ENCODE results near the gene CRB3. TPM values are rescaled to one million over a fixed set of nuclear protein-coding genes. Genes with fewer than 3 reads are reported as not detected.
"Not testable (repeated sequence)": the region's sequence is repeated elsewhere in the genome, so short reads cannot be mapped to it uniquely, and the experiment has no call there.

Gene CRB3
- total and polyA plus RNA-seq, 2 experiments from 2014 or later, result 11.8 to 44.4 TPM

- TF ChIP-seq REST (IDR thresholded peaks at IDR 0.05; ENCODE audit: unreplicated experiment), result no peak
Observed at GRCh38 chr19:6427131-6427530, 36.9 kb upstream of the CRB3 start (continued).

DNA sequence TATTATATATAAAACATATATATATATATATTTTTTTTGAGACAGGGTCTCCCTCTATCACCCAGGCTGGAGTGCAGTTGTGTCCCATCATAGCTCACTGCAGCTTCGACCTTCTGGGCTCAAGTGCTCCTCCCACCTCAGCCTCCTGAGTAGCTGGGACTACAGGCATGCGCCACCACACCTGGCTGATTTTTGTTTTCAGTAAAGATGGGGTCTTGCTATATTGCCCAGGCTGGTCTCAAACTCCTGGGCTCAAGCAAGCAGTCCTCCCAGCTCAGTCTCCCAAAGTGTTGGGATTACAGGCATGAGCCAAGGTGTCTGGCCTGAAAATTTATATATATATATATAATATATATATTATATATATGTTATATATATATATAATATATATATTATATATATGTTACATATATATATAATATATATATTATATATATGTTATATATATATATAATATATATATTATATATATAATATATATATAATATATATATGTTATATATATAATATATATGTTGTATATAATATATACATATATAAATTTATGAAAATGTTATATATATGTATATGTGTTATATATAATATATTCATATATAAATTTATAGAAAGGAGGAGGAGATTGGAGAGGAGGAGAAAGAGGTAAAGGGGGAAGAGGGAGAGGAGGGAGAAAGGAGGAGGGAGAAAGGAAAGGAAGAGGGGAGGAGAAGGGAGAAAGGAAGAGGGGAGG, 35.2 kb upstream of the CRB3 start:
- peaks cover 13% of the 10 kb centered on the region for H3K27me3 Mint-ChIP-seq (ENCODE audit: insufficient read depth, low read depth, poor library complexity)
- not testable (repeated sequence) for H3K27ac ChIP-seq (ENCODE audit: low read depth); H3K4me1 Mint-ChIP-seq; H3K4me1 ChIP-seq (ENCODE audit: insufficient read depth); DNase-seq (ENCODE audit: low spot score); ATAC-seq; H3K4me3 Mint-ChIP-seq; H3K36me3 ChIP-seq (ENCODE audit: insufficient read depth); H4K20me1 ChIP-seq (replicated peaks; ENCODE audit: insufficient read depth); H3K9me2 ChIP-seq (ENCODE audit: insufficient read depth); H3K9me3 Mint-ChIP-seq; H2AFZ ChIP-seq; H3K27me3 ChIP-seq (ENCODE audit: insufficient read depth); H3K27ac Mint-ChIP-seq; H3K4me3 ChIP-seq; H3K4me2 ChIP-seq; H3K79me2 ChIP-seq (replicated peaks; ENCODE audit: insufficient read depth); H3F3A ChIP-seq (replicated peaks; ENCODE audit: low read depth)
- peaks cover 11% of the 10 kb centered on the region; the same call in 2 of the 3 replicates for H3K36me3 Mint-ChIP-seq (ENCODE audit: low read depth)

DNA sequence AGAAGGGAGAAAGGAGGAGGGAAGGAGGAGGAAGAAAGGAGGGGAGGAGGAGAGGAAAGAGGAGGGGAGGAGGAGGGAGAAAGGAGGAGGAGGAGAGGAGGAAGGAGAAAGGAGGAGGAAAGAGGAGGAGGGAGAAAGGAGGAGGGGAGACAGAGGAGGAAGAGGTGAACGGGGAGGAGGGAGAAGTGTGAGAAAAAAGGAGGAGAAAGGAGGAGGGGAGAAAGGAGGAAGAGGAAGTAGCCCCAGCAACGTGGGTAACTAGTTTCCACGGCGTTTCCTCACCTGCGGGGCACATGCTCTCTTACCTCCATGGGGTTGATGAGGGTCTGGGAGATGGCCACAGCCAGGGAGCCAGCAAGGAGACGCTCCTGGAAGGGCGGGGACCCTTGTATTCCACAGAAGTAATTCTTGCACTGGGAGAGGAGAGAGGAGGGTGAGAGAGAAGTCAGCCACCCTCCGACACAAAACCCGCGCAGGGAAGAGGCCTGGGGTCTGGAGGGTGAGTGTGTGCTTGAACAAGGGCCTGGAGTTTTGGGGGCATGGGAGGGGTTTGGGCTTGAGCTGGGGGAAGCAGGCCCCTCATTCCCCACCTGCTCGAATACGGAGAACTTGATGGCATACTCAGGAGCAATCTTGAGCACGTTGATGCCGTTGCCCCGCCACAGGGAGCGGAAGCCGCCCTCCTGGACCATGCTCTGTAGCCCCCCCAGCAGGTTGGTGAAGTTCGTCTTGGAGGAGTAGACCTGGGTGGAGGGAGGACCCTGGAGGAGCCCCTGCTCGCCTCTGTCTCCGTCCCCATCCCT, 34.5 kb upstream of the CRB3 start:
- H3K4me3 ChIP-seq, result no peak overlapping the region
- Mint-ChIP-seq H3K4me3 (no peak overlapping the region), H3K9me3 (peaks cover 9% of the 10 kb centered on the region), H3K27me3 (ENCODE audit: insufficient read depth, low read depth, poor library complexity) (peaks cover 12% of the 10 kb centered on the region), H3K4me1 (no peaks in the 10 kb centered on the region; the same call in 2 of the 3 replicates), H3K36me3 (ENCODE audit: low read depth) (peaks cover 11% of the 10 kb centered on the region; the same call in 2 of the 3 replicates), H3K27ac (no peak overlapping the region)
- ATAC-seq (no peak), DNase-seq (ENCODE audit: low spot score) (no peak)
- H3K27ac ChIP-seq (ENCODE audit: low read depth), result no peak overlapping the region
- H4K20me1 ChIP-seq (replicated peaks; ENCODE audit: insufficient read depth), result no peaks in the 10 kb centered on the region
- peaks cover 7% of the 10 kb centered on the region; the same call in 1 of the 2 replicates for H3K9me2 ChIP-seq (ENCODE audit: insufficient read depth)
- no peaks in the 10 kb centered on the region for H3F3A ChIP-seq (replicated peaks; ENCODE audit: low read depth)
- no peaks in the 10 kb centered on the region for H3K79me2 ChIP-seq (replicated peaks; ENCODE audit: insufficient read depth)
- no peaks in the 10 kb centered on the region for H3K36me3 ChIP-seq (ENCODE audit: insufficient read depth)
- TF ChIP-seq REST (IDR thresholded peaks at IDR 0.05; ENCODE audit: unreplicated experiment) (no peak), CTCF (conservative IDR thresholded peaks at IDR 0.05; ENCODE audit: low read depth in 2 of 2) (0 out of 4 replicates have a peak, but pooled peaks of 1 of the 2 experiments have one; percentile 1)
- no peak overlapping the region for H2AFZ ChIP-seq
- H3K4me2 ChIP-seq, result no peak overlapping the region
- H3K27me3 ChIP-seq (ENCODE audit: insufficient read depth), result no peaks in the 10 kb centered on the region
- H3K4me1 ChIP-seq (ENCODE audit: insufficient read depth), result no peaks in the 10 kb centered on the region

Data from GM23338 (cell line).